ENCODE data around the gene SLC25A43. TPM values are rescaled to one million over a fixed set of nuclear protein-coding genes. Genes with fewer than 3 reads are reported as not detected.
A peak's percentile ranks its signal among the peaks of the same experiment; 100 is the strongest.

Gene SLC25A43
- total and polyA plus RNA-seq, 9 of the 15 experiments (the other 6 are each of a cell fraction or from before 2014, with no cell fraction given) = 1.3 to 8.4 (median 4.0) TPM

- peak; percentile 30; the same call in 1 of the 2 replicates for TF ChIP-seq AFF4 (CRISPR knock-in tag; IDR thresholded peaks at IDR 0.05)
- no peak for TF ChIP-seq MAFK (IDR thresholded peaks at IDR 0.05; ENCODE audit: low read length)
- TF ChIP-seq FOXK2 (conservative IDR thresholded peaks at IDR 0.05 in 1 of 2, IDR thresholded peaks at IDR 0.05 in 1 of 2; ENCODE audit: low read depth in 2 of 2) = 0 out of 4 replicates have a peak, but pooled peaks of 1 of the 2 experiments have one; percentile 27
- peak; percentile 16; the same call in 1 of the 2 replicates for TF ChIP-seq HDAC8 (tag; IDR thresholded peaks at IDR 0.05)
- no peak for TF ChIP-seq NR0B1 (IDR thresholded peaks at IDR 0.05; ENCODE audit: partially characterized antibody)
- no peak for TF ChIP-seq CBFA2T2 (conservative IDR thresholded peaks at IDR 0.05)
- TF ChIP-seq ILK (tag; IDR thresholded peaks at IDR 0.05; ENCODE audit: borderline replicate concordance, low read depth) = no peak
- no peak for TF ChIP-seq MIER1 (IDR thresholded peaks at IDR 0.05; ENCODE audit: low read depth)
- no peak for TF ChIP-seq HNRNPK (IDR thresholded peaks at IDR 0.05; ENCODE audit: low read depth, low read length, poor library complexity, severe bottlenecking)
- peak; percentile 78; the same call in 1 of the 2 replicates for TF ChIP-seq ATF7 (IDR thresholded peaks at IDR 0.05)
- peak; percentile 42; the same call in 1 of the 2 replicates for TF ChIP-seq ZNF431 (CRISPR knock-in tag; IDR thresholded peaks at IDR 0.05)
- TF ChIP-seq TAF15 (IDR thresholded peaks at IDR 0.05; ENCODE audit: low read depth, low read length) = no peak
- peak; percentile 98 for TF ChIP-seq L3MBTL2 (IDR thresholded peaks at IDR 0.05)
- 0 out of 2 replicates have a peak, but pooled peaks have one; percentile 59 for TF ChIP-seq ARID4B (CRISPR knock-in tag; IDR thresholded peaks at IDR 0.05)
Measured at GRCh38 chrX:119398974-119399771, at the start of gene SLC25A43 (continued).
